COR-L47 (cell line): ENCODE results near the gene ERG.

Source experiments
- DNase-seq: peaks from one replicate; lab custom pipeline; 2025; lab: John Stamatoyannopoulos, UW

ERG gene

DNA sequence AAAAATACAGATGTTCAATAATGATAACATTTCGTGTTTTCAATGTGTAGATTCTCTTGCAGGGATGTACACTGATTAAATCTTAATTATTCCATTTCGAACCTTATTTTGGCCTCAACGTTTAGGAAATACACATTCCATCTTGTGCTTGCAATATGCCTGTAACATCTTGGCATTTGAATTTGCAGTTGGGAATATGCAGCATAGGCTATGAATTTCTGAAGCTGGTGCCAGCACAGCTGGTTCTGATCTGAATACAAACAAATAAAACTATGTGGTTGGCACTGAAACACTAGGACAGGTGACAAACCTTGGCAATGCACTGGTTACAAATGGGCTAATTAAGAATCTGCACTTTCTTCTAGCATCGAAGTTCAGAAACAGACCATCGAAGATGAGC lies 108.4 kb downstream of the ERG start:
- DNase-seq, result no peak

GRCh38 chr21:38389354-38389676 lies 109.0 kb downstream of the ERG start:
- no peak for DNase-seq

GRCh38 chr21:38388647-38389353 lies 109.5 kb downstream of the ERG start:
- no peak for DNase-seq

- DNase-seq, result no peak
Measured at GRCh38 chr21:38388203-38388602, 110.1 kb downstream of the ERG start.

DNA sequence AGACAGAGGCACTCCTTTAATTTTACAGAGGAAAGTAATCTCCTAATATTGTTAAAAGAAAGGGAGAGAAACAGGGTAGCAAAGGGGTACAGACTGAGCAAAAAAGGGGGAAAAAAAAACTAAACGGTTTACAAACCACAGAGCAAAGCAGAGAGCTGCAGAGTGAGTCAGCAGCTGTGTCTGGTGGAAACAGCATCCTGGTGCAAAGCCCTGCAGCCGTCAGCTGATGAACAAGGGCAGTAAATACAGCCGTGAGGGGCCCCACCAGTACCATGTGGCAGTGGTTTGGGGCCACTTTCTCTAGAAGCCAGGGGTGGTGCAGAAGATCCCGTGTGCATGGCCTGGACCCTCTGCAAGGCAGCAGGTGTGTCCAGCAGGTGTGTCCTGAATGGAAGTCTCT lies 111.3 kb downstream of the ERG start:
- DNase-seq, result no peak

DNA sequence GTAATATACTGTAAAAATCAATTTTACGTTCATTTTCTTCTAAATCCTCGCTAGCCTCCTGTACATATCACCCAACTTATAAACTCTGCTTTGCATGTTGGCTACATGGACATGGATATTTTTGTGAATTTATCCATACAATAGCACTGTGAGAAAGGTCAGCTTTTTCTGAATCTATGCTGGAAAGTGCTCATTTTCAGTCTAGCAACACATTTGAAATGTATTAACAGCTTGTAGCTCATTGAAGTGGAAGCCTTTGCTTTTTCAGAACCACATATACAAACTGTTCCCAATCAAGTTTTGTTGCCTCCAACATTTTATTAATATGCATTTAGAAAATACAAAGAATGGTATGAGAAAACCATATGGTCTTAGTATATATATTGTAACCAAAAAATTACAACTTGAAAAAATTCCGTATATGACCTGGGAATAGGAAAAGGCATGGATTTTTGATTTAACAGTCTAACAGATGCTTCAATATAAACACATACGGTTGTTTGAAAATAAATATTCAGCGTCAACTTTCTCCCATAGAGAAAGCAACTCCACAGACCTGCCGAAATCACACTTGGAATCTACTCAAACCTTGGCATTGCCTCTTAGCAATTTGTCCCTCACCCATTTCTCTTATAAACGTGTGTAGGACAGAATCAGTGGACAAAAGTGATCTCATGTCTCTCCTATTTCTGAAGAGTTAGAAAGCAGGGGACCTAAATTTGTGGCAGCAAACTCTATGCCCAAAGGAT lies 112.7 kb downstream of the ERG start:
- no peak for DNase-seq

DNA sequence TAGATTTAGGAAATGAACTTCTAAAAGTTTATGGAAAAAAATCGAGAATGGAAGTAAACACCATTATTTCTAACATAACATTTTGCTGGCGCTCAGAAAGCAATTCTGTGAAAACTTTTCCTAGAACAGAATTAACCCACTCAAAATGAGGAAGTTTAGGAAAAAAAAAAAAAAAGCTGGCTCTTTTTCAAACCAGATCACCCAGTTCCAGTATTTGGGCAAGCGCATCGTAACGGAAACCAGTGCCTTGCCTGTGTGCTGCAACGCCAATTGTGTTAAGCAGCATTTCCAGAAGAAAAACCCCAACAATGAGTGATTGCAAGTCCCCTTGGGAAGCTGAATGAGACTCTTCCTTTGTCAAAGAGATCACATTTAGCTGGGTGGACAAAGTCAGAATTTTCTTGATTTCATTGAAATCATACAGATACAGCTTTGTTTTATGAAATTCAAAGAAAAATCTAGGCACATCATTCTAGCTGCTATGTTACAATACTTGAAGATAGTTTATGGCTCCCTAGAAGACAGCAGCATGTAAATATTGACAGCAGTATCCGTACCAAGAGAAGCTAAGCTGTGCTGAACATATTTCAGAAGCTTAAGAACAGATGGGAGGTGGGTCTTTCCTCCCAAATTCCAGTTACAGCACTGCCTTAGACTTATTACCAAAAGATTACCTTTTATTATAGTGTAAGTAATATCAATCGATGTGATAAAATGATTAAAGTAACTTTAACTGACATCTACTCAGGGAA lies 113.4 kb downstream of the ERG start:
- no peak for DNase-seq

DNA sequence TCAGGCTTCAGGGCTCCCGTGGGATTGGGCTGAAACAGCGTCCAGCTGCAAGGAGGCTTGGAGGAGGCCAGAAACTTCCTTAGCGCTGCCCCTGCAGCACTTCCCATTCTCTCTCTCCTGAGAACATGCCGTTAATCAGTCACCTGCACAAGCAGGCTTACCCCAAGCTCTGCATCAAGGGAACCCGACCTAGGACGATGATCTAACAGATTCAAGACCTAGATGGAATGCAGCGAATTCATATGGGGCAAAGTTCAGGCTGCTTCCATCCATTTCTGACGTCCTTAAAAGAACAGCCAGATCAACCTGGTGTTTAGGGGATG lies 114.1 kb downstream of the ERG start:
- DNase-seq, result no peak

DNA sequence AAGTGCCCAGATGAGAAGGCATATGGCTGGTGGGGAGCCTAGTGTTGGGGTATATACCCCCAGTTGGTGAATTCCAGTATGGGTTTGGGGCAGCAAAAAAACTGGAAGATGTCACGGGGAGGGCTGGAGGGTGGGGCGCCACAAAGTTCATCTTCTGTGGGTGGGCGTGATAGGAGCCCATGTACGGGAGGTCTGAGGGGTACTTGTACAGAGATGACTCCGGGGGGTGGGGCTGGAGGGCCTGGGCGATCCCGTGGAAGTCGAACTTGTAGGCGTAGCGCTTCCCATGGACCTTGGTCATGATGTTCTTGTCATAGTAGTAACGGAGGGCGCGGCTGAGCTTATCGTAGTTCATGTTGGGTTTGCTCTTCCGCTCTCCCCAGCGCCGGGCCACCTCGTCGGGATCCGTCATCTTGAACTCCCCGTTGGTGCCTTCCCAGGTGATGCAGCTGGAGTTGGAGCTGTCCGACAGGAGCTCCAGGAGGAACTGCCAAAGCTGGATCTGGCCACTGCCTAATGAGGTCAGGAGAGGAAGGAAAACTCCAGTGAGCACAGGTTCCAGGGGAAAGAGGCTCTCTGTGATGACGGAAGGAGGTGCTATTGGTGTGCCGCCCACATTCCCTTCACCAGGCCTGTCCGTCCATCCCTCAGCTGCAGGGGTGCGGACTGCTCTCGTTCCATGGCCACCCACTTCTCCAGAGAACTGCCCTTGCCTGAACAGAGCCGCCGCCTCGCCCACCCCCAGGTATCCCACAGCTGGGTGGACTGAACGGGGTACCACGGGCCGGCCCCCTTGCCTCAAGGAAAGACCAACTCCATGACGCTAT lies 114.7 kb downstream of the ERG start:
- DNase-seq, result no peak

GRCh38 chr21:38380481-38381137 lies 117.7 kb downstream of the ERG start:
- DNase-seq, result no peak

DNA sequence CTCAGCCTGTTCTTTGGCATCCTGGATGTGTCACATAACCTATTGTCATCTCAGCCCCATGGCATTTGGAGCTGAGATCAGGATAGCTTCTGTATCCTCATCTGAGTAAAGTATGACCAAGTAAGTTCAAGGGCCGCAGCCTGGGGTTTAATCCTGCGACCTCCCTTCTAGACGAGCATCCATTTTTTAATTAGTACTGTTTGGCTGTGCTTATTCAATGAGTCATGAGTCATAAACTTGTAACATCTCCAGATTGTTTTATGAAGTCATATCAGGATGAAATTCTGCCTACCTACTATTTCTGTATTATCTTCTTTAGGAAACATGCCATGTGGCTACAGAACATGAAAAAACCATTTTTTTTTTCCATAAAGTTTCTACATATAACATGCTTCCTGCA lies 119.1 kb downstream of the ERG start:
- no peak for DNase-seq

DNA sequence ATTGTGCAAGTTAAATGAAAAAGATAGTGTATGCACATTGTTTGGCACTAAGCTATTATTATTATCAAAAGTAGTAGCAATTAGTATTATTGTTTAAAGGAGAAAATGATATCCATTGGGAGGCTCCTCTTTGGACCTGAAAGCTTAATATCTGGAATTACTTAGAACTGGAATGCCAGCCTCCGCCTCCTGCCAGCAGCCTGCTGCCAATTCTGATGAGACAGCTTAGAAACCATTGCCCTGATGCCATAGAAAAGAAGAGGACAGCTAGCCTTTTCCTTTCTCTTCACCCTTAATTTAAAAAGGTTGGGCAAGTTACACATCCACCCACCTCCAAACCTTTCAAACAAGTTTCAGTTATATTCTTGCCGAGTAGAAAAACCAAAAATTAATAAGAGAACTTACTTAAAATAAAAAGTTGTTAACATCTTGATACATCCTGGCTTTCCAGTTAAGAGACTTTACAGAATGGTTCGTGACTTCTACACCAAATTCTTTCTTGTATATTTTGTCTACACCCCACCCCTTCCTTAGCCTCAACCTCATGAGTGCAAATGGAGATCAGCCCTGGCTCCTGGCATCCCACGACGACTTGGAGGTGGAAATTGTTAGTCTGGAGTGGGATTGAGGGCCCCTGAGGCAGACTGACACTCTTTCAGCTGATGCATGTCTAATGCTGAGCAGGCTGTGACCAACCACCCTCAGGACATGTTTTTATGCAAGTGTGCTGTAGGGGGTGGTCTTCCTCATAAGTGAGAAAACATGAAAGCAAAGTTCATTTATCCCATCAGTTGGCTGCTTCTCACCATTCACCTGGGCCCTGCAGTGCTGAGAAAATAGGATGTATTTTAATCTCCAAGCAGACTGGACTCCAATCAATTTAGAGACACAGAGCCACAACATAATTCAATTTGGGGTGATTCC lies 120.8 kb downstream of the ERG start:
- no peak for DNase-seq

GRCh38 chr21:38376693-38377092 lies 121.6 kb downstream of the ERG start:
- no peak for DNase-seq

- DNase-seq, result no peak
Measured at GRCh38 chr21:38376235-38376634, 122.0 kb downstream of the ERG start.

DNA sequence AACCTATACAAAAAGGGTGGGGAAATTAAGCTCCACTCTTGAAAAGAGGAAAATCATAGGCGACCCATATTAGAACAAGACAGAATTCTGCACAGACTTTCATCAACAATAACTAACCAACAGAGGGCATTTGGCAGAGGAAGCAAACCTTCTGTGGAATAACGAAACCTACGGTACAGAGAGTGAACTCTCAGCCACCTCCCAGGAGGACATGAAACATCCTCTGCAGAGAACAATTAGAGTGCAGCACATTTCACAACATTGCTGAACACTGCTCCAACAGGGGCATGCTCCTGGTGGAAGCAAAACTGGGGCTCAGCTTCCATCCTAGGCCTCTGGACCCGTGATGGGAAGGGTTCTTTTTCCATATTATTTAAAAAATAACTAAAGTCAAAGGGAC lies 130.6 kb downstream of the ERG start:
- no peak for DNase-seq

DNA sequence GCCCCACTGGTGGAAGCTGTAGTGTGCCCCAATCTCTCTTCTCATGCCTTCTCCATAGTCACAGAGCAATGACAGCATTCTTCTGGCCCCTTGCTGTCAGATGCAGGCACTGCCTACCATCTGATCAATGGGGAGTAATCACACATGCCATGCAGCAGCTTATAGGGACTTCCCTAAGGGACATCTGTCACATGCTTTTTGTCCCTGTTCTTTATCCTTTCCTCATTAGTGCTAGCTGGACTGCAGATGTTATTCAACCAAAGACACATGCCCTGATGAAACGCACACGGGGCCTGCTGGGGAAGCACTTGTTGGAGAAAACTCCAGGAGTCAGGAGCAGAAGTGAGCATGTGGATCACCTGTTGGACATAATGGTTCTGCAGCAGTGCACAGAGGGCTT lies 132.8 kb downstream of the ERG start:
- no peak for DNase-seq

- DNase-seq, result no peak
Measured at GRCh38 chr21:38363693-38364092, 134.6 kb downstream of the ERG start.

GRCh38 chr21:38361324-38361723 lies 137.0 kb downstream of the ERG start:
- DNase-seq, result no peak

GRCh38 chr21:38359835-38360234 lies 138.4 kb downstream of the ERG start:
- DNase-seq, result no peak

GRCh38 chr21:38359090-38359489 lies 139.2 kb downstream of the ERG start:
- DNase-seq, result no peak

- no peak for DNase-seq
Measured at GRCh38 chr21:38358666-38359065, 139.6 kb downstream of the ERG start.
